CD14-positive monocyte (primary cell): ENCODE measurements around the gene NEGR1. TPM values are rescaled to one million over a fixed set of nuclear protein-coding genes. Genes with fewer than 3 reads are reported as not detected.

Experiments
- DNase-seq, 3 donors: peaks; one replicate each; pipeline ENCODE4 v3.0.0-alpha.2; 2011 to 2022
- H2AFZ ChIP-seq: 2 replicates; pipeline ENCODE4 v1.6.0; 2012; ENCODE audit warnings: mild to moderate bottlenecking, low read depth, low read length, inconsistent platforms; ENCODE audit not compliant: insufficient read depth, poor library complexity, severe bottlenecking
- H3K27ac ChIP-seq, 2 donors: 1 replicate in 1 of 2; 2 replicates in 1 of 2; pipeline ENCODE4 v1.5.1; 2012 to 2013; ENCODE audit warnings: low read length in 2 of 2, control low read depth in 1 of 2, inconsistent platforms in 1 of 2, low read depth in 1 of 2, mild to moderate bottlenecking in 1 of 2
- H3K27me3 ChIP-seq, 2 donors: one replicate each; pipeline versions ENCODE4 v1.6.0 to v1.6.1; 2011 to 2013; ENCODE audit warnings: low read length in 2 of 2; ENCODE audit not compliant: control insufficient read depth in 2 of 2, insufficient read depth in 2 of 2
- H3K36me3 ChIP-seq, 2 donors: replicated peaks in 1 of 2; 1 replicate in 1 of 2; 2 replicates in 1 of 2; pipeline versions ENCODE4 v1.5.1 to v1.6.1; 2012 to 2013; ENCODE audit warnings: low read length in 2 of 2, control low read depth in 1 of 2, inconsistent platforms in 1 of 2, mild to moderate bottlenecking in 1 of 2; ENCODE audit not compliant: insufficient read depth in 2 of 2, control insufficient read depth in 1 of 2
- H3K4me1 ChIP-seq, 2 donors: 1 replicate in 1 of 2; 2 replicates in 1 of 2; pipeline versions ENCODE4 v1.5.1 to v1.6.1; 2012 to 2013; ENCODE audit warnings: low read length in 2 of 2, control low read depth in 1 of 2, inconsistent platforms in 1 of 2, mild to moderate bottlenecking in 1 of 2, moderate library complexity in 1 of 2; ENCODE audit not compliant: insufficient read depth in 2 of 2, control insufficient read depth in 1 of 2
- H3K4me2 ChIP-seq: replicated peaks from 2 replicates; pipeline ENCODE3; 2012; ENCODE audit warnings: low read length, moderate library complexity, mild to moderate bottlenecking; ENCODE audit not compliant: poor library complexity, severe bottlenecking; ENCODE audit errors: extremely low read depth
- H3K4me3 ChIP-seq, 3 experiments: fragments of 200-600 bp in 1 of 3; sonication (generic) in 1 of 3; replicated peaks in 1 of 3; 1 replicate in 2 of 3; 2 replicates in 1 of 3; pipeline ENCODE4 v1.5.1; 2011 to 2013; ENCODE audit warnings: low read length in 3 of 3, mild to moderate bottlenecking in 3 of 3, control low read depth in 2 of 3, low read depth in 2 of 3, inconsistent platforms in 1 of 3, moderate library complexity in 1 of 3
- H3K79me2 ChIP-seq: 2 replicates; pipeline ENCODE4 v1.6.0; 2012; ENCODE audit warnings: mild to moderate bottlenecking, control low read depth, inconsistent platforms, low read length, moderate library complexity; ENCODE audit not compliant: insufficient read depth
- H3K9ac ChIP-seq: 2 replicates; pipeline ENCODE4 v1.6.0; 2017; ENCODE audit warnings: low read length, mild to moderate bottlenecking; ENCODE audit not compliant: insufficient read depth, poor library complexity, severe bottlenecking
- H3K9me3 ChIP-seq, 2 donors: replicated peaks in 1 of 2; 1 replicate in 1 of 2; 2 replicates in 1 of 2; pipeline versions ENCODE4 v1.5.1 to v1.6.1; 2012 to 2013; ENCODE audit warnings: low read length in 2 of 2, control low read depth in 1 of 2; ENCODE audit not compliant: control insufficient read depth in 1 of 2, insufficient read depth in 1 of 2
- H4K20me1 ChIP-seq: 2 replicates; pipeline ENCODE4 v1.6.0; 2012; ENCODE audit warnings: mild to moderate bottlenecking, low read length, control low read depth, moderate library complexity; ENCODE audit not compliant: insufficient read depth
- H3K27ac Mint-ChIP-seq, 7 donors: one replicate each; pipeline ENCODE4 v1.8.0; 2020; ENCODE audit warnings: mild to moderate bottlenecking in 7 of 7, mixed read lengths in 7 of 7, moderate library complexity in 6 of 7, inconsistent platforms in 2 of 7
- H3K27me3 Mint-ChIP-seq, 3 donors: one replicate each; pipeline ENCODE4 v1.8.0; 2021 to 2022; ENCODE audit warnings: low read depth in 3 of 3, mild to moderate bottlenecking in 3 of 3, mixed read lengths in 3 of 3, moderate library complexity in 3 of 3, inconsistent platforms in 1 of 3
- H3K36me3 Mint-ChIP-seq, 2 donors: one replicate each; pipeline ENCODE4 v1.8.0; 2020; ENCODE audit warnings: mixed read lengths in 2 of 2, inconsistent platforms in 1 of 2, mild to moderate bottlenecking in 1 of 2
- H3K4me1 Mint-ChIP-seq: one replicate; pipeline ENCODE4 v1.8.0; 2020; ENCODE audit warnings: mild to moderate bottlenecking, mixed read lengths
- H3K4me3 Mint-ChIP-seq, 2 donors: one replicate each; pipeline ENCODE4 v1.8.0; 2020; ENCODE audit warnings: mild to moderate bottlenecking in 2 of 2, mixed read lengths in 2 of 2, moderate library complexity in 1 of 2
- H3K9me3 Mint-ChIP-seq, 7 donors: one replicate each; pipeline ENCODE4 v1.8.0; 2020 to 2022; ENCODE audit warnings: mixed read lengths in 7 of 7, mild to moderate bottlenecking in 6 of 7, moderate library complexity in 6 of 7, inconsistent platforms in 2 of 7
- CTCF ChIP-seq: fragments of 200-600 bp; IDR thresholded peaks from one replicate; pipeline ENCODE4 v1.8.0; 2022; ENCODE audit warnings: antibody characterized with exemption, mild to moderate bottlenecking
- WGBS: methylation state at CpG from one replicate; pipeline ENCODE4 v1.1.5; 2013; ENCODE audit warnings: missing lambda C conversion rate; ENCODE audit not compliant: insufficient coverage; 5-methylcytosine and 5-hydroxymethylcytosine counted together
- intact Hi-C, 2 donors: fragments of 100-400 bp; cut with micrococcal nuclease; formaldehyde crosslinking; loops; one replicate each; pipeline versions ENCODE4 v1.15.0 to v1.15.1; 2023
- polyA plus RNA-seq, 3 donors: library from polyadenylated mRNA; depleted of rRNA in 1 of 3; unstranded in 2 of 3; stranded (reverse) in 1 of 3; fragments of 300-500 nt in 2 of 3; fragments of >200 nt in 1 of 3; fragmentation: Illumina TruSeq in 2 of 3; gene quantifications; 1 replicate in 2 of 3; 2 replicates in 1 of 3; pipeline ENCODE4 v1.2.3, GENCODE V29; 2012 to 2021

The NEGR1 gene
- polyA plus RNA-seq, 3 donors: 0.03 to 0.15 (median 0.13) TPM

GRCh38 chr1:71785000-71785399 is 497.3 kb downstream of the NEGR1 start:
- Mint-ChIP-seq H3K4me3 (no peak overlapping the region), H3K36me3 (no peaks in the 10 kb centered on the region), H3K27me3 (no peaks in the 10 kb centered on the region), H3K4me1 (no peaks in the 10 kb centered on the region), H3K9me3 (peaks cover 0 to 5% (median 0%) of the 10 kb centered on the region in 7 donors), H3K27ac (no peak overlapping the region)
- no peak overlapping the region for H2AFZ ChIP-seq
- no peaks in the 10 kb centered on the region for H4K20me1 ChIP-seq
- H3K9me3 ChIP-seq: no peaks in the 10 kb centered on the region
- intact Hi-C loops: no loop called here
- H3K4me3 ChIP-seq: no peak overlapping the region
- 0% methylated on average over 1 of the region's 3 CpGs for WGBS
- H3K9ac ChIP-seq: no peak overlapping the region
- no peak overlapping the region for H3K27ac ChIP-seq
- DNase-seq: no peak
- no peaks in the 10 kb centered on the region for H3K27me3 ChIP-seq
- no peaks in the 10 kb centered on the region for H3K79me2 ChIP-seq
- TF ChIP-seq CTCF: no peak
- no peak overlapping the region for H3K4me2 ChIP-seq
- no peaks in the 10 kb centered on the region for H3K36me3 ChIP-seq
- H3K4me1 ChIP-seq: no peaks in the 10 kb centered on the region

GRCh38 chr1:71784241-71784640 is 498.1 kb downstream of the NEGR1 start:
- TF ChIP-seq CTCF: no peak
- Histone ChIP-seq H3K4me3 (no peak overlapping the region), H3K27ac (no peak overlapping the region), H3K9me3 (no peaks in the 10 kb centered on the region), H3K79me2 (no peaks in the 10 kb centered on the region), H3K9ac (no peak overlapping the region), H3K4me2 (no peak overlapping the region), H2AFZ (no peak overlapping the region), H3K27me3 (no peaks in the 10 kb centered on the region), H3K4me1 (no peaks in the 10 kb centered on the region), H3K36me3 (no peaks in the 10 kb centered on the region), H4K20me1 (no peaks in the 10 kb centered on the region)
- H3K9me3 Mint-ChIP-seq: peaks cover 0 to 5% (median 2%) of the 10 kb centered on the region in 7 donors
- no peaks in the 10 kb centered on the region for H3K4me1 Mint-ChIP-seq
- H3K27ac Mint-ChIP-seq: no peak overlapping the region
- intact Hi-C loops: no loop called here
- DNase-seq: no peak
- no peaks in the 10 kb centered on the region for H3K36me3 Mint-ChIP-seq
- H3K27me3 Mint-ChIP-seq: no peaks in the 10 kb centered on the region
- H3K4me3 Mint-ChIP-seq: no peak overlapping the region
- WGBS: 86% methylated on average over 1 of the region's 1 CpG
